GM12872 (cell line): ENCODE results near the gene LIMS1.

Source experiments
- CTCF ChIP-seq: IDR thresholded peaks from 3 replicates; pipeline ENCODE4 v1.5.1; 2011; ENCODE audit warnings: low read depth, mild to moderate bottlenecking, low read length, moderate library complexity; ENCODE audit not compliant: insufficient read depth

The LIMS1 gene

GRCh38 chr2:108548208-108549003 lies 14.1 kb downstream of the LIMS1 start:
- TF ChIP-seq CTCF: no peak

- no peak for TF ChIP-seq CTCF
Observed at GRCh38 chr2:108552566-108552965, 18.3 kb downstream of the LIMS1 start.

- no peak for TF ChIP-seq CTCF
Observed at GRCh38 chr2:108553209-108553919, 19.1 kb downstream of the LIMS1 start.

GRCh38 chr2:108554528-108554927 lies 20.3 kb downstream of the LIMS1 start:
- TF ChIP-seq CTCF: no peak

GRCh38 chr2:108555572-108555971 lies 21.3 kb downstream of the LIMS1 start:
- TF ChIP-seq CTCF: no peak

GRCh38 chr2:108560241-108560811 lies 26.1 kb downstream of the LIMS1 start:
- TF ChIP-seq CTCF: no peak

GRCh38 chr2:108560895-108561530 lies 26.7 kb downstream of the LIMS1 start:
- TF ChIP-seq CTCF: no peak
